ENCODE measurements around the gene C1orf105. TPM values are rescaled to one million over a fixed set of nuclear protein-coding genes. Genes with fewer than 3 reads are reported as not detected.

The C1orf105 gene
- total and polyA plus RNA-seq, 2 of the 8 experiments (the other 6 are each of a cell fraction or from before 2014, with no cell fraction given), result not detected

DNA sequence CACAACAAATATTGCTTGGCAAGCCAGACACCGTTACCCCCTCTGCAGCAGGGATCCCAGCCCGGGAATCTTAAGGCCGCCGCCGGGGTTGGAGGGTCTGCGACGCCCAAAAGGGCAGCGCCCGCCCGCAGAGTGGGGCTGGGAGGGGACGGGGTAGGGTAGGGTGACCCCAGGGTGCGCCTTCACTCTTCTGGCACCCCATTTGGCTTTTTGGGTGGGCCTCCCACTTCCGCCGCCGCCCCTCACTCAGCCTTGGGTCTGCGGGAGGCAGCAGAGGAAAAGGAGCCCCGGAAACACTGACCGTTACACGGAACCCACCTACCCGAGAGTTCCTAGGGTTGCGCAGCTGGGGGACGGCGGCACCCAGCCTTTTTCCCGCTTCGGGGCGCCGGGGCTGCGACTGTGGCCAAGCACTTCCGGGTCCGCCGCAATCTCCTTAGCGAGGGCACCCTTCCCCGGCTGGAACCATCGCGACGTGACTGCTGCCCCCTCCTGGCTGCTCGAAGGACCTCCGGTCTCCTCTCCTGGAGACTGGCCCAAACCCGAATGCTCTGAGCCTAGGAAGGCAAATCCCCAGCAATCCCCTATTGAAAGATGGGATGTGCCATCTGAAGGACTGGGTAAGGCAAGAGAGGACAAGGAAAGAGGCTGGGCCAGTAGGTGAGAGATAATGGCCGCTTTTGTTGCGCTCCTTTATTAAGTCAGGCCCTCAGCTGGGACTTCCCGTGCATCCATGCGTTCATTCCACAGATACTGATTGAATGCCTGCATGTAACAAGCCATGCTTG, 23.4 kb downstream of the C1orf105 start, which contains the start of gene PIGC (continued):
- TF ChIP-seq TCF12 (IDR thresholded peaks at IDR 0.05; ENCODE audit: low read depth, low read length) (no peak), HDAC6 (IDR thresholded peaks at IDR 0.05; ENCODE audit: low read depth, low read length) (no peak), SP1 (IDR thresholded peaks at IDR 0.05; ENCODE audit: low read depth, low read length) (peak; percentile 40; the same call in 1 of the 2 replicates), PHF8 (conservative IDR thresholded peaks at IDR 0.05; ENCODE audit: low read depth, low read length) (peak; percentile 77), TAF7 (optimal IDR thresholded peaks at IDR 0.05; ENCODE audit: borderline replicate concordance, low read depth, low read length) (peak; percentile 44), SRF (IDR thresholded peaks at IDR 0.05; ENCODE audit: low read depth, low read length) (no peak), POLR2AphosphoS5 (IDR thresholded peaks at IDR 0.05; ENCODE audit: low read depth, low read length) (peak; percentile 78; the same call in 1 of the 2 replicates), ASH2L (IDR thresholded peaks at IDR 0.05; ENCODE audit: low read length) (peak; percentile 89), JUN (IDR thresholded peaks at IDR 0.05; ENCODE audit: low read depth, low read length) (no peak), POLR2A (IDR thresholded peaks at IDR 0.05; ENCODE audit: control extremely low read depth in 1 of 2, low read depth in 2 of 2, low read length in 2 of 2) (peak in 1 of 2 experiments; percentile 89; a peak in 2 of 3 replicates)
- TF ChIP-seq, protein P1, sequence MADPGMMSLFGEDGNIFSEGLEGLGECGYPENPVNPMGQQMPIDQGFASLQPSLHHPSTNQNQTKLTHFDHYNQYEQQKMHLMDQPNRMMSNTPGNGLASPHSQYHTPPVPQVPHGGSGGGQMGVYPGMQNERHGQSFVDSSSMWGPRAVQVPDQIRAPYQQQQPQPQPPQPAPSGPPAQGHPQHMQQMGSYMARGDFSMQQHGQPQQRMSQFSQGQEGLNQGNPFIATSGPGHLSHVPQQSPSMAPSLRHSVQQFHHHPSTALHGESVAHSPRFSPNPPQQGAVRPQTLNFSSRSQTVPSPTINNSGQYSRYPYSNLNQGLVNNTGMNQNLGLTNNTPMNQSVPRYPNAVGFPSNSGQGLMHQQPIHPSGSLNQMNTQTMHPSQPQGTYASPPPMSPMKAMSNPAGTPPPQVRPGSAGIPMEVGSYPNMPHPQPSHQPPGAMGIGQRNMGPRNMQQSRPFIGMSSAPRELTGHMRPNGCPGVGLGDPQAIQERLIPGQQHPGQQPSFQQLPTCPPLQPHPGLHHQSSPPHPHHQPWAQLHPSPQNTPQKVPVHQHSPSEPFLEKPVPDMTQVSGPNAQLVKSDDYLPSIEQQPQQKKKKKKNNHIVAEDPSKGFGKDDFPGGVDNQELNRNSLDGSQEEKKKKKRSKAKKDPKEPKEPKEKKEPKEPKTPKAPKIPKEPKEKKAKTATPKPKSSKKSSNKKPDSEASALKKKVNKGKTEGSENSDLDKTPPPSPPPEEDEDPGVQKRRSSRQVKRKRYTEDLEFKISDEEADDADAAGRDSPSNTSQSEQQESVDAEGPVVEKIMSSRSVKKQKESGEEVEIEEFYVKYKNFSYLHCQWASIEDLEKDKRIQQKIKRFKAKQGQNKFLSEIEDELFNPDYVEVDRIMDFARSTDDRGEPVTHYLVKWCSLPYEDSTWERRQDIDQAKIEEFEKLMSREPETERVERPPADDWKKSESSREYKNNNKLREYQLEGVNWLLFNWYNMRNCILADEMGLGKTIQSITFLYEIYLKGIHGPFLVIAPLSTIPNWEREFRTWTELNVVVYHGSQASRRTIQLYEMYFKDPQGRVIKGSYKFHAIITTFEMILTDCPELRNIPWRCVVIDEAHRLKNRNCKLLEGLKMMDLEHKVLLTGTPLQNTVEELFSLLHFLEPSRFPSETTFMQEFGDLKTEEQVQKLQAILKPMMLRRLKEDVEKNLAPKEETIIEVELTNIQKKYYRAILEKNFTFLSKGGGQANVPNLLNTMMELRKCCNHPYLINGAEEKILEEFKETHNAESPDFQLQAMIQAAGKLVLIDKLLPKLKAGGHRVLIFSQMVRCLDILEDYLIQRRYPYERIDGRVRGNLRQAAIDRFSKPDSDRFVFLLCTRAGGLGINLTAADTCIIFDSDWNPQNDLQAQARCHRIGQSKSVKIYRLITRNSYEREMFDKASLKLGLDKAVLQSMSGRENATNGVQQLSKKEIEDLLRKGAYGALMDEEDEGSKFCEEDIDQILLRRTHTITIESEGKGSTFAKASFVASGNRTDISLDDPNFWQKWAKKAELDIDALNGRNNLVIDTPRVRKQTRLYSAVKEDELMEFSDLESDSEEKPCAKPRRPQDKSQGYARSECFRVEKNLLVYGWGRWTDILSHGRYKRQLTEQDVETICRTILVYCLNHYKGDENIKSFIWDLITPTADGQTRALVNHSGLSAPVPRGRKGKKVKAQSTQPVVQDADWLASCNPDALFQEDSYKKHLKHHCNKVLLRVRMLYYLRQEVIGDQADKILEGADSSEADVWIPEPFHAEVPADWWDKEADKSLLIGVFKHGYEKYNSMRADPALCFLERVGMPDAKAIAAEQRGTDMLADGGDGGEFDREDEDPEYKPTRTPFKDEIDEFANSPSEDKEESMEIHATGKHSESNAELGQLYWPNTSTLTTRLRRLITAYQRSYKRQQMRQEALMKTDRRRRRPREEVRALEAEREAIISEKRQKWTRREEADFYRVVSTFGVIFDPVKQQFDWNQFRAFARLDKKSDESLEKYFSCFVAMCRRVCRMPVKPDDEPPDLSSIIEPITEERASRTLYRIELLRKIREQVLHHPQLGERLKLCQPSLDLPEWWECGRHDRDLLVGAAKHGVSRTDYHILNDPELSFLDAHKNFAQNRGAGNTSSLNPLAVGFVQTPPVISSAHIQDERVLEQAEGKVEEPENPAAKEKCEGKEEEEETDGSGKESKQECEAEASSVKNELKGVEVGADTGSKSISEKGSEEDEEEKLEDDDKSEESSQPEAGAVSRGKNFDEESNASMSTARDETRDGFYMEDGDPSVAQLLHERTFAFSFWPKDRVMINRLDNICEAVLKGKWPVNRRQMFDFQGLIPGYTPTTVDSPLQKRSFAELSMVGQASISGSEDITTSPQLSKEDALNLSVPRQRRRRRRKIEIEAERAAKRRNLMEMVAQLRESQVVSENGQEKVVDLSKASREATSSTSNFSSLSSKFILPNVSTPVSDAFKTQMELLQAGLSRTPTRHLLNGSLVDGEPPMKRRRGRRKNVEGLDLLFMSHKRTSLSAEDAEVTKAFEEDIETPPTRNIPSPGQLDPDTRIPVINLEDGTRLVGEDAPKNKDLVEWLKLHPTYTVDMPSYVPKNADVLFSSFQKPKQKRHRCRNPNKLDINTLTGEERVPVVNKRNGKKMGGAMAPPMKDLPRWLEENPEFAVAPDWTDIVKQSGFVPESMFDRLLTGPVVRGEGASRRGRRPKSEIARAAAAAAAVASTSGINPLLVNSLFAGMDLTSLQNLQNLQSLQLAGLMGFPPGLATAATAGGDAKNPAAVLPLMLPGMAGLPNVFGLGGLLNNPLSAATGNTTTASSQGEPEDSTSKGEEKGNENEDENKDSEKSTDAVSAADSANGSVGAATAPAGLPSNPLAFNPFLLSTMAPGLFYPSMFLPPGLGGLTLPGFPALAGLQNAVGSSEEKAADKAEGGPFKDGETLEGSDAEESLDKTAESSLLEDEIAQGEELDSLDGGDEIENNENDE (IDR thresholded peaks at IDR 0.05; ENCODE audit: insufficient replicate concordance, low read length), result no peak
